Lower leg skin (tissue), 4 donors: Measurements from ENCODE around the gene CILP. TPM values are rescaled to one million over a fixed set of nuclear protein-coding genes. Genes with fewer than 3 reads are reported as not detected.

Source experiments
- DNase-seq, 2 donors: peaks; one replicate each; pipeline ENCODE4 v3.0.0-alpha.2; 2019; ENCODE audit warnings: low spot score in 2 of 2
- H3K4me3 ChIP-seq: fragments of 200-600 bp; sonication (generic); 2 replicates; pipeline ENCODE4 v1.5.1; 2017; ENCODE audit warnings: mild to moderate bottlenecking, low read depth; ENCODE audit not compliant: poor library complexity, severe bottlenecking
- CTCF ChIP-seq, 3 donors: fragments of 450-650 bp; IDR thresholded peaks; one replicate each; pipeline ENCODE4 v1.5.1; 2016; ENCODE audit warnings: antibody characterized with exemption in 3 of 3, mild to moderate bottlenecking in 3 of 3, moderate library complexity in 2 of 3
- POLR2A ChIP-seq, 2 donors: fragments of 450-650 bp; IDR thresholded peaks; one replicate each; pipeline ENCODE4 v1.6.1; 2016 to 2017; ENCODE audit warnings: antibody characterized with exemption in 2 of 2, mild to moderate bottlenecking in 1 of 2, moderate library complexity in 1 of 2
- WGBS, 2 donors: methylation state at CpG; one replicate each; pipeline ENCODE4 v1.1.5; 2018; 5-methylcytosine and 5-hydroxymethylcytosine counted together
- intact Hi-C: fragments of 100-400 bp; cut with DNase I; formaldehyde crosslinking; loops from one replicate; pipeline ENCODE4 v1.15.0; 2023; ENCODE audit warnings: low total_unique reads
- total RNA-seq, 4 donors: library from RNA; depleted of rRNA; stranded (reverse); fragments of >200 nt; gene quantifications; one replicate each; pipeline ENCODE4 v1.1.0, GENCODE V29; 2016

CILP gene
- total RNA-seq, 4 donors from 2014 or later = 3.9 to 66.8 (median 9.3) TPM

DNA sequence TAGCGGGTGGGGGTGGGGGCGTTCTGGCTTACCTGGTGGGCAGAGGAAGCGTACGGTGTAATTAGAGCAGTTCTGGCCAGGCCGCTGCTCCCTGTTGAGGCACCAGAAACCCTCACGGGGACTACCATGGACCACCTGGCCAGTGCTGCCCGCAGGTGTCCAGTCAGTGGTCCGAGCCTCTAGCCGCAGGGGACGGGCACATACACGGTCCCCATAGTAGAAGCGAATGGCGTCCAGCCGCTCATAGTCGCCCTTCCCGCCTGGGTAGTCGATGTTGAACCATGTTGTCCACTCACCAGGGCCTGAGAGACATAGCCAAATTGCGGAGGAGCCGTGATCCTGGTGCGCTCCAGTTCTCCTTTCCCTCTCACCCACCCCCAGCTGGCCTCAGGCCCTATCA is 4.5 kb downstream of the CILP start:
- TF ChIP-seq CTCF (IDR thresholded peaks at IDR 0.05) (no peak), POLR2A (IDR thresholded peaks at IDR 0.05) (no peak)
- no peak for DNase-seq
- no peak overlapping the region for H3K4me3 ChIP-seq
- intact Hi-C loops = no loop called here
- 93 to 96% methylated on average over 20 of the region's 20 CpGs for WGBS, 2 donors

DNA sequence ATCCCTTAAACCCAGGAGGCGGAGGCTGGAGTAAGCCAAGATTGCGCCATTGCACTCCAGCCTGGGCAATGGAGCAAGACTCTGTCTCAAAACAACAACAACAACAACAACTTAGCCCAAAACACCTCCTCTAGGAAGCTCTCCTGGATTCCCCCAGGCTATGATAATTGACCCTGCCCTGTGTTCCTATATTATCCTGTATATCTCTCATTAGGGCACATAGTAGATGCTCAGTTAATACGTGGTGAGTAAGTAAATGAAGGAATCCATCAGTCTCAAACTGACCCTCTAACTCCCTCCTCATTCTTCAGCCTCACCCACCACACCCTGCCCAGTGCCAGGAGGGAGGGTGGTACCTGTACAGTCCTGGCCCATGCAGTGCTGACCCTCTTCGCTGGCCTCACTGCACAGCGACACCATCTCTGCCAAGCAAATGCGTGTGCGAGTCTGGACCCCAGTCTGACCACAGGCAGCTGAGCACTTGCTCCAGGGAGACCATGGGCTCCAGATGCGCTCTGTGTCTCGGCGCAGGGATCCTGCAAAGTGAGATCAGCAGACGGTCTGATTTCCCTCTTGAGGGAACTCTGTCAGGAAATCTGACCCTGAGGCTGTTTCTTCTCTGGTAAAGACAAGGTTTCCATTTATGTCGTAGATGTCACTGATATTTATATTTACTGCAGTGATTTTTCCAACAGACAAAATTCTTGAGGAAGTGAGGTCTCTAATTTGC is 6.2 kb downstream of the CILP start:
- TF ChIP-seq CTCF (IDR thresholded peaks at IDR 0.05) (no peak), POLR2A (IDR thresholded peaks at IDR 0.05) (no peak)
- DNase-seq = no peak
- whole genome bisulfite sequencing, 2 donors = 90 to 92% methylated on average over 11 to 12 of the region's 12 CpGs
- intact Hi-C loops = loop anchor here (5.0 kb wide), 1 partner anchor 403 kb away; no protein-coding TSS in a partner anchor
- H3K4me3 ChIP-seq = no peak overlapping the region

DNA sequence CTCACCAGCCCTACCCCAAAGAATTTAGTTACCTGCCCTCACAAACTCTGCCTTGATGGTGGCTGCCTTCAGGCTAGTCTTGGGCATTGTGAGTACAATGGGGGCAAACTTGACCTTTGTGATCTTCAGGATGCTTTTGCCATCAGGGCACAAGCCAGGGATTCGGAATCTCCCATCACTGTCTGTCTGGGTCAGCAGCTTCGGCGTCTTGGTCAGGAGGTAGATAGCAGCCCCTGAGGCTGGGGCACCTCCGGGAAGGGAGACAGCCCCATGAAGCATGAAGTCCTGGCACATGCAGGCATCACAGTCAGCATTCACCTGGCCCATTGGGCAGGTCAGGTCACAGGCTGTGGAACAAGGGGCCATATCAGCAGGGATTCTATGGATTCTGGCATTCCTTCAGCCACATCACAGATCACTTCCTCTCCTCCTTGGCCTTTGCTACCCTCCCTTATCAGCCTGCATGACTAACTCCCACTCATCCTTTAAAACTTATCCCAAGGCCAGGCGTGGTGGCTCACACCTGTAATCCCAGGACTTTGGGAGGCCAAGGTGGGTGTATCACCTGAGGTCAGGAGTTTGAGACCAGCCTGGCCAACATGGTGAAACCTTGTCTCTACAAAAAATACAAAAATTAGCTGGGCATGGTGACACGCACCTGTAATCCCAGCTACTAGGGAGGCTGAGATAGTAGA is 6.9 kb downstream of the CILP start:
- no peak for TF ChIP-seq CTCF (IDR thresholded peaks at IDR 0.05)
- TF ChIP-seq POLR2A (IDR thresholded peaks at IDR 0.05) = no peak
- intact Hi-C loops = loop anchor here (5.0 kb wide), 1 partner anchor 402 kb away; no protein-coding TSS in a partner anchor
- DNase-seq = no peak
- H3K4me3 ChIP-seq = no peak overlapping the region
- WGBS, 2 donors = 92 to 97% methylated on average over 6 of the region's 6 CpGs

GRCh38 chr15:65201918-65202317 is 9.4 kb downstream of the CILP start:
- WGBS, 2 donors = 71 to 77% methylated on average over 1 of the region's 1 CpG
- intact Hi-C loops = loop anchor here (5.0 kb wide), 1 partner anchor 400 kb away; no protein-coding TSS in a partner anchor
- no peak overlapping the region for H3K4me3 ChIP-seq
- DNase-seq = no peak
- TF ChIP-seq POLR2A (IDR thresholded peaks at IDR 0.05) (no peak), CTCF (IDR thresholded peaks at IDR 0.05) (no peak)

GRCh38 chr15:65198571-65198970 is 12.7 kb downstream of the CILP start:
- intact Hi-C loops = no loop called here
- DNase-seq = peak in 1 of 2 donors; percentile 49
- TF ChIP-seq POLR2A (IDR thresholded peaks at IDR 0.05) (no peak), CTCF (IDR thresholded peaks at IDR 0.05) (no peak)
- 96 to 97% methylated on average over 12 of the region's 12 CpGs for WGBS, 2 donors
- no peak overlapping the region for H3K4me3 ChIP-seq
